SH-SY5Y (cell line): ENCODE results near the gene ITPR2.

Experiments used
- GATA2 ChIP-seq: IDR thresholded peaks from 2 replicates; pipeline ENCODE4 v1.6.1; 2011; ENCODE audit warnings: mild to moderate bottlenecking, low read depth, low read length
- GATA3 ChIP-seq: IDR thresholded peaks from 2 replicates; pipeline ENCODE4 v1.6.1; 2011; ENCODE audit warnings: low read depth, mild to moderate bottlenecking, low read length, moderate library complexity

The ITPR2 gene

GRCh38 chr12:26704684-26705460 lies 128.1 kb downstream of the ITPR2 start:
- TF ChIP-seq GATA3: no peak

DNA sequence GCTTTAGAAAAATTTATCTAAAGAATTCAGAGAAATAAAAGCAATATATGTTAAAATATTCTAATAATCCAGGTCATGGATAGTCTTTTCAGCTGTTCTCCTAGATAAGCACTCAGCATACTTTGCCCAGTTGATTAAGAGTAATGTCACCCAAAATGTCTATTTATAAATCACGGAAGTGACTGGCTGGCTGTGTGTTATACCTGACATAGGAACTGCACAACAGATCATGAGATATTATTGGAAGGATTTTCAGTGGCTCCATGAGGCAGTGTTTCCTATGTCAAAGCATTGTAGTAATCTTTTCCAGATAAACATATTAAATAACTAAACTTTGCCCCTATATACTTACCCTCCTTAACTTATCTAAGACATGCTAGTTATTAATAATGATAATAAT lies 128.8 kb downstream of the ITPR2 start:
- TF ChIP-seq GATA2 (no peak), GATA3 (no peak)

- TF ChIP-seq GATA3 (no peak), GATA2 (no peak)
Observed at GRCh38 chr12:26702741-26703140, 130.3 kb downstream of the ITPR2 start.

DNA sequence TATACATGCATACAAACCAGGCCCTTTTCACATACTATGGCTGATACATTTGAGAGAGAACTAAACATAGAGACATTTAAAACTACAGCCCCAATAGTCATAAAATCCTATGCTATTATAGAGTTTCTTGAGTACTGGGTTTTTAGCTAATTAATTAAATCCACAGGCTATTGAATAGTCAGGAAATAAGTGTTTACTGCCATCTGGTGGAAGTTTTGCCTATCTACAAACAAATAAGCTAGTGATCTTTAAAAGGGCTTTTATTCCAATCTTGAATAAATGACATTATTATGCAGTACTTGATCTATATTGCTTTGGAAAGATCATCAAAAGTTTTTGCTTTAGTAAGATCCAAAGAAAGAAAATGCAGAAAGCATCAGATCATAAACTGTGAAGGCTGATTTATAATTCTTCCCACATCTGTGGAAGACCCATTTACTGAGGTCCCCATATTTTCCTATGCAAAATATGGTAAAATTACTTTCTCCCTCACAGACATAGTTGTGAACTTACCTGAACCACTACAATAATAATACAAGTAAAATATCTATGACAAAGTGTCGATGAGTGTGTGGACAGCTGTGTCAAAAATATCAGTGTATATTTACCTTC lies 131.3 kb downstream of the ITPR2 start:
- TF ChIP-seq GATA2: no peak
- TF ChIP-seq GATA3: no peak

DNA sequence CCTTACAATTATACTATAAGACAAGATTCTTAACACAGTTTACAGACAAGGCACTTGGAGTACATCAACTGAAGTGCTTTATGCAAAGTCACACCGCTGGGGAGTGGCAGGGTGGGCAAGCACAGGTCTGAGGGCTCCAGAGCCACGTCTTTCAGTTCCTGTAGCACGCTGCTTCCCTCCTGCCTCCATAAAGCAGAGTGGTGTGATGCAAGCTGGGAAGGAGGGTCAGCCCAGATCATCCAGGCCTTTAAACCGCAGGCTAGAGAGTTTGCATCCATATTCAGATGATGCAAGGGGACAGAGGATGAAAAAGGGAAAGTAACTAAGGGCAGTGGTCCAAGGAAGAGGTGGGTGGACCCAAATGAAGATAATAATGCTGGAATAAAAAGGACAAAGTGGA lies 132.6 kb downstream of the ITPR2 start:
- TF ChIP-seq GATA2: no peak
- no peak for TF ChIP-seq GATA3

GRCh38 chr12:26699237-26699636 lies 133.8 kb downstream of the ITPR2 start:
- TF ChIP-seq GATA2 (no peak), GATA3 (no peak)

GRCh38 chr12:26698186-26698585 lies 134.8 kb downstream of the ITPR2 start:
- TF ChIP-seq GATA2 (no peak), GATA3 (no peak)

DNA sequence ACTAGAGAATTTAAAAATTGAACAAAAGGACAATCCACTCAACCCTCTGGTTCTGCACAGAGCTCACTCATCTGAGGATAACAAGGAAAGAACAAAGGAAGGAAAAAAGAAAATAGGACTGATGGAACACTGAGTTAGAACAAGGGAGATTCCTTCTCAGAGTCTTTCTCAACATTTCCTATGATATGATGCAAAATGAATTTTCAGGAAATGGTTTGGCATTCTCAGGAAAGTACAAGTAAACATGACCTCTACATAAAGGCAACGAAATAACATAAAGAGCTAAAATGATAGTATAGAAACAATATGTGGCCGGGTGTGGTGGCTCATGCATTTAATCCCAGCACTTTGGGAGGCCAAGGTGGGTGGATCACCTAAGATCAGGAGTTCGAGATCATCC lies 135.8 kb downstream of the ITPR2 start:
- TF ChIP-seq GATA2 (no peak), GATA3 (no peak)

GRCh38 chr12:26696613-26697092 lies 136.3 kb downstream of the ITPR2 start:
- TF ChIP-seq GATA3: no peak
- TF ChIP-seq GATA2: no peak

GRCh38 chr12:26696048-26696612 lies 136.9 kb downstream of the ITPR2 start:
- no peak for TF ChIP-seq GATA3
- TF ChIP-seq GATA2: no peak

GRCh38 chr12:26694402-26694801 lies 138.6 kb downstream of the ITPR2 start:
- no peak for TF ChIP-seq GATA2
- TF ChIP-seq GATA3: no peak

DNA sequence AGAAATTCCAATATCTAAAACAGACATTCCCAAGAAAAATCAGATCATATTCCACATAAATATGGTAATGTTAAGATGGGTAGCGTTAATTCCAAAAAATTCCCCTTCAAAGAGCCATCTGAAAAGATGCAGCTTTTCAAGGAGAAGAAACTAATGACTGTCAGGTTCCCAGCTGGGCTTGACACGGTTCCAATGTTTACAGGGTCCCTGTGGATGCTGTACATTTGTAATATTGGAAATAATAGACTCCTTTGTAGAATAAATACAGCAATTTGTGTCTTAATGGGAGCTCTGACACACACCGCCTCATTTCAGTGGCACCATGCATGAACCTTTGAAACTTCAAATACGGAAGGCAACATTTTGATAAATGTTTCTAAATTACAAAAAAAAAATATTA lies 140.6 kb downstream of the ITPR2 start:
- no peak for TF ChIP-seq GATA3
- no peak for TF ChIP-seq GATA2

DNA sequence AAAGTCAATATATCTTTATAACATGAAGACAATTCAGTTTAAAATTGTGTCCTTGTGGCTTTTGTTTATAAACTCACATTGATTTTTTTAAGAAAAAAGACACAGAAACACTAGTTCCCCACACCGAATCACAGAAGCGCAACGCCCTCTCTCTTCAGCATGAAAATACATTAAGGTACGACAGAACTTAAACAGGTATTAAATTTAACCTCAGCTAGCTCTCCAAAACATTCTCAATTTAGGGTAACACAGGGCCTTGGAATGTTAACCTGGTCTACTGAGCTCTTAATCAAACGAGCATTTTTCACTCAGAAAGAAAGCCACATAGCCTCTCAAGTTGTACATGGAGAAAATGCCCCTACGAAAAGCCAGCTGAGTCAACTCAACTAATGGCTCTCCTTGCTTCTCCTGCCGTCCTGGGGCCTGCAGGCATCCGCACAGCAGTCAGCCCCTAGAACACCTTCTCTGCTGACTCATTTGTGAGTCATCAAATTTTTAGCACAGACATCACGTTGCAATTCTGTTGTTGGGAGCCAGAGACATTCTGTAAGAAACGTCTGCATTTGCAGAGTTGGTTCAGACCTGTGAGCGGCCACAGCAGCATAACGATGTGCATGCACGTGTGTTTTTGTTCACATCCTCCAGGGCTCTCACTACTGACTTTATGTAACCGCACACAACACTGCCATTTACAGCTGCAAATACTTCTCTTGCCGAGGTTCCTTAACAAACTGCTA lies 141.6 kb downstream of the ITPR2 start:
- TF ChIP-seq GATA2 (no peak), GATA3 (no peak)

GRCh38 chr12:26690601-26691000 lies 142.4 kb downstream of the ITPR2 start:
- TF ChIP-seq GATA3 (no peak), GATA2 (no peak)
